ENCODE data around the gene SIGLEC8. TPM values are rescaled to one million over a fixed set of nuclear protein-coding genes. Genes with fewer than 3 reads are reported as not detected.

SIGLEC8 gene
- total RNA-seq, 1 experiment from 2014 or later, result not detected

GRCh38 chr19:51422053-51422448 lies 36.2 kb downstream of the SIGLEC8 start (continued):
- no peak; the same call in 1 of the 2 replicates for TF ChIP-seq ZNF671 (CRISPR knock-in tag; IDR thresholded peaks at IDR 0.05)
- TF ChIP-seq, protein P1, sequence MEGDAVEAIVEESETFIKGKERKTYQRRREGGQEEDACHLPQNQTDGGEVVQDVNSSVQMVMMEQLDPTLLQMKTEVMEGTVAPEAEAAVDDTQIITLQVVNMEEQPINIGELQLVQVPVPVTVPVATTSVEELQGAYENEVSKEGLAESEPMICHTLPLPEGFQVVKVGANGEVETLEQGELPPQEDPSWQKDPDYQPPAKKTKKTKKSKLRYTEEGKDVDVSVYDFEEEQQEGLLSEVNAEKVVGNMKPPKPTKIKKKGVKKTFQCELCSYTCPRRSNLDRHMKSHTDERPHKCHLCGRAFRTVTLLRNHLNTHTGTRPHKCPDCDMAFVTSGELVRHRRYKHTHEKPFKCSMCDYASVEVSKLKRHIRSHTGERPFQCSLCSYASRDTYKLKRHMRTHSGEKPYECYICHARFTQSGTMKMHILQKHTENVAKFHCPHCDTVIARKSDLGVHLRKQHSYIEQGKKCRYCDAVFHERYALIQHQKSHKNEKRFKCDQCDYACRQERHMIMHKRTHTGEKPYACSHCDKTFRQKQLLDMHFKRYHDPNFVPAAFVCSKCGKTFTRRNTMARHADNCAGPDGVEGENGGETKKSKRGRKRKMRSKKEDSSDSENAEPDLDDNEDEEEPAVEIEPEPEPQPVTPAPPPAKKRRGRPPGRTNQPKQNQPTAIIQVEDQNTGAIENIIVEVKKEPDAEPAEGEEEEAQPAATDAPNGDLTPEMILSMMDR (IDR thresholded peaks at IDR 0.05), result peak; percentile 100
- TF ChIP-seq SP1 (CRISPR knock-in tag; conservative IDR thresholded peaks at IDR 0.05), result peak; percentile 71
- no peak for TF ChIP-seq RORB (CRISPR knock-in tag; IDR thresholded peaks at IDR 0.05)
- TF ChIP-seq, protein P2, sequence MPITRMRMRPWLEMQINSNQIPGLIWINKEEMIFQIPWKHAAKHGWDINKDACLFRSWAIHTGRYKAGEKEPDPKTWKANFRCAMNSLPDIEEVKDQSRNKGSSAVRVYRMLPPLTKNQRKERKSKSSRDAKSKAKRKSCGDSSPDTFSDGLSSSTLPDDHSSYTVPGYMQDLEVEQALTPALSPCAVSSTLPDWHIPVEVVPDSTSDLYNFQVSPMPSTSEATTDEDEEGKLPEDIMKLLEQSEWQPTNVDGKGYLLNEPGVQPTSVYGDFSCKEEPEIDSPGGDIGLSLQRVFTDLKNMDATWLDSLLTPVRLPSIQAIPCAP (CRISPR knock-in tag; IDR thresholded peaks at IDR 0.05), result peak; percentile 93
- no peak for TF ChIP-seq ZNF396 (CRISPR knock-in tag; IDR thresholded peaks at IDR 0.05; ENCODE audit: borderline replicate concordance)
- peak; percentile 95 for TF ChIP-seq FOXP1 (CRISPR knock-in tag; IDR thresholded peaks at IDR 0.05; ENCODE audit: borderline replicate concordance)
- no peak for TF ChIP-seq ATF1 (CRISPR knock-in tag; IDR thresholded peaks at IDR 0.05)
- TF ChIP-seq, protein P3, sequence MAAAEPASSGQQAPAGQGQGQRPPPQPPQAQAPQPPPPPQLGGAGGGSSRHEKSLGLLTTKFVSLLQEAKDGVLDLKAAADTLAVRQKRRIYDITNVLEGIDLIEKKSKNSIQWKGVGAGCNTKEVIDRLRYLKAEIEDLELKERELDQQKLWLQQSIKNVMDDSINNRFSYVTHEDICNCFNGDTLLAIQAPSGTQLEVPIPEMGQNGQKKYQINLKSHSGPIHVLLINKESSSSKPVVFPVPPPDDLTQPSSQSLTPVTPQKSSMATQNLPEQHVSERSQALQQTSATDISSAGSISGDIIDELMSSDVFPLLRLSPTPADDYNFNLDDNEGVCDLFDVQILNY (CRISPR knock-in tag; IDR thresholded peaks at IDR 0.05), result 0 out of 2 replicates have a peak, but pooled peaks have one; percentile 63
- TF ChIP-seq, protein P4, sequence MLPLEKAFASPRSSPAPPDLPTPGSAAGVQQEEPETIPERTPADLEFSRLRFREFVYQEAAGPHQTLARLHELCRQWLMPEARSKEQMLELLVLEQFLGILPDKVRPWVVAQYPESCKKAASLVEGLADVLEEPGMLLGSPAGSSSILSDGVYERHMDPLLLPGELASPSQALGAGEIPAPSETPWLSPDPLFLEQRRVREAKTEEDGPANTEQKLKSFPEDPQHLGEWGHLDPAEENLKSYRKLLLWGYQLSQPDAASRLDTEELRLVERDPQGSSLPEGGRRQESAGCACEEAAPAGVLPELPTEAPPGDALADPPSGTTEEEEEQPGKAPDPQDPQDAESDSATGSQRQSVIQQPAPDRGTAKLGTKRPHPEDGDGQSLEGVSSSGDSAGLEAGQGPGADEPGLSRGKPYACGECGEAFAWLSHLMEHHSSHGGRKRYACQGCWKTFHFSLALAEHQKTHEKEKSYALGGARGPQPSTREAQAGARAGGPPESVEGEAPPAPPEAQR (CRISPR knock-in tag; IDR thresholded peaks at IDR 0.05), result no peak
- peak; percentile 56; the same call in 1 of the 2 replicates for TF ChIP-seq NR2C2 (CRISPR knock-in tag; IDR thresholded peaks at IDR 0.05)
- no peak for TF ChIP-seq ZNF425 (CRISPR knock-in tag; conservative IDR thresholded peaks at IDR 0.05)
- 0 out of 2 replicates have a peak, but pooled peaks have one; percentile 13 for TF ChIP-seq ZNF121 (CRISPR knock-in tag; IDR thresholded peaks at IDR 0.05)
- TF ChIP-seq SMAD3 (CRISPR knock-in tag; IDR thresholded peaks at IDR 0.05; ENCODE audit: borderline replicate concordance), result peak; percentile 98
- TF ChIP-seq, protein P5, sequence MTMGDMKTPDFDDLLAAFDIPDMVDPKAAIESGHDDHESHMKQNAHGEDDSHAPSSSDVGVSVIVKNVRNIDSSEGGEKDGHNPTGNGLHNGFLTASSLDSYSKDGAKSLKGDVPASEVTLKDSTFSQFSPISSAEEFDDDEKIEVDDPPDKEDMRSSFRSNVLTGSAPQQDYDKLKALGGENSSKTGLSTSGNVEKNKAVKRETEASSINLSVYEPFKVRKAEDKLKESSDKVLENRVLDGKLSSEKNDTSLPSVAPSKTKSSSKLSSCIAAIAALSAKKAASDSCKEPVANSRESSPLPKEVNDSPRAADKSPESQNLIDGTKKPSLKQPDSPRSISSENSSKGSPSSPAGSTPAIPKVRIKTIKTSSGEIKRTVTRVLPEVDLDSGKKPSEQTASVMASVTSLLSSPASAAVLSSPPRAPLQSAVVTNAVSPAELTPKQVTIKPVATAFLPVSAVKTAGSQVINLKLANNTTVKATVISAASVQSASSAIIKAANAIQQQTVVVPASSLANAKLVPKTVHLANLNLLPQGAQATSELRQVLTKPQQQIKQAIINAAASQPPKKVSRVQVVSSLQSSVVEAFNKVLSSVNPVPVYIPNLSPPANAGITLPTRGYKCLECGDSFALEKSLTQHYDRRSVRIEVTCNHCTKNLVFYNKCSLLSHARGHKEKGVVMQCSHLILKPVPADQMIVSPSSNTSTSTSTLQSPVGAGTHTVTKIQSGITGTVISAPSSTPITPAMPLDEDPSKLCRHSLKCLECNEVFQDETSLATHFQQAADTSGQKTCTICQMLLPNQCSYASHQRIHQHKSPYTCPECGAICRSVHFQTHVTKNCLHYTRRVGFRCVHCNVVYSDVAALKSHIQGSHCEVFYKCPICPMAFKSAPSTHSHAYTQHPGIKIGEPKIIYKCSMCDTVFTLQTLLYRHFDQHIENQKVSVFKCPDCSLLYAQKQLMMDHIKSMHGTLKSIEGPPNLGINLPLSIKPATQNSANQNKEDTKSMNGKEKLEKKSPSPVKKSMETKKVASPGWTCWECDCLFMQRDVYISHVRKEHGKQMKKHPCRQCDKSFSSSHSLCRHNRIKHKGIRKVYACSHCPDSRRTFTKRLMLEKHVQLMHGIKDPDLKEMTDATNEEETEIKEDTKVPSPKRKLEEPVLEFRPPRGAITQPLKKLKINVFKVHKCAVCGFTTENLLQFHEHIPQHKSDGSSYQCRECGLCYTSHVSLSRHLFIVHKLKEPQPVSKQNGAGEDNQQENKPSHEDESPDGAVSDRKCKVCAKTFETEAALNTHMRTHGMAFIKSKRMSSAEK (CRISPR knock-in tag; IDR thresholded peaks at IDR 0.05; ENCODE audit: borderline replicate concordance), result no peak
- TF ChIP-seq CREB1 (CRISPR knock-in tag; IDR thresholded peaks at IDR 0.05), result peak; percentile 68; the same call in 1 of the 2 replicates
- TF ChIP-seq CREM (CRISPR knock-in tag; IDR thresholded peaks at IDR 0.05), result peak; percentile 59; the same call in 1 of the 2 replicates
- TF ChIP-seq, protein P6, sequence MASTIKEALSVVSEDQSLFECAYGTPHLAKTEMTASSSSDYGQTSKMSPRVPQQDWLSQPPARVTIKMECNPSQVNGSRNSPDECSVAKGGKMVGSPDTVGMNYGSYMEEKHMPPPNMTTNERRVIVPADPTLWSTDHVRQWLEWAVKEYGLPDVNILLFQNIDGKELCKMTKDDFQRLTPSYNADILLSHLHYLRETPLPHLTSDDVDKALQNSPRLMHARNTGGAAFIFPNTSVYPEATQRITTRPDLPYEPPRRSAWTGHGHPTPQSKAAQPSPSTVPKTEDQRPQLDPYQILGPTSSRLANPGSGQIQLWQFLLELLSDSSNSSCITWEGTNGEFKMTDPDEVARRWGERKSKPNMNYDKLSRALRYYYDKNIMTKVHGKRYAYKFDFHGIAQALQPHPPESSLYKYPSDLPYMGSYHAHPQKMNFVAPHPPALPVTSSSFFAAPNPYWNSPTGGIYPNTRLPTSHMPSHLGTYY (CRISPR knock-in tag; IDR thresholded peaks at IDR 0.05), result no peak
- no peak for TF ChIP-seq SOX15 (CRISPR knock-in tag; IDR thresholded peaks at IDR 0.05)

All from WTC11 (cell line).